Trophoblast cell (in vitro differentiated cells and primary cell): ENCODE data around the gene PRAMEF7.
"Not testable (repeated sequence)": the region's sequence is repeated elsewhere in the genome, so short reads cannot be mapped to it uniquely, and the experiment has no call there.

ENCODE experiments used
- DNase-seq, 2 donors: peaks; one replicate each; pipeline ENCODE4 v3.0.0-alpha.2; 2016
- H2AFZ ChIP-seq: 2 replicates; pipeline ENCODE4 v1.6.1; 2013; ENCODE audit warnings: low read length, moderate library complexity, mild to moderate bottlenecking; ENCODE audit not compliant: insufficient read depth, poor library complexity
- H2AK5ac ChIP-seq: 2 replicates; pipeline ENCODE4 v1.6.1; 2013; ENCODE audit warnings: mild to moderate bottlenecking, low read length
- H2BK120ac ChIP-seq: 2 replicates; pipeline ENCODE4 v1.6.1; 2013; ENCODE audit warnings: low read length, mild to moderate bottlenecking, moderate library complexity; ENCODE audit not compliant: insufficient read depth, poor library complexity
- H2BK12ac ChIP-seq: 2 replicates; pipeline ENCODE4 v1.6.1; 2013; ENCODE audit warnings: mild to moderate bottlenecking, low read length, moderate library complexity
- H2BK5ac ChIP-seq: 2 replicates; pipeline ENCODE4 v1.6.1; 2013; ENCODE audit warnings: low read length, low read depth, moderate library complexity, mild to moderate bottlenecking; ENCODE audit not compliant: poor library complexity
- H3K14ac ChIP-seq: 2 replicates; pipeline ENCODE4 v1.6.1; 2013; ENCODE audit warnings: mild to moderate bottlenecking, low read length
- H3K18ac ChIP-seq: 2 replicates; pipeline ENCODE4 v1.6.1; 2013; ENCODE audit warnings: mild to moderate bottlenecking, low read length
- H3K23ac ChIP-seq: 2 replicates; pipeline ENCODE4 v1.6.1; 2013; ENCODE audit warnings: low read length
- H3K27ac ChIP-seq: 2 replicates; pipeline ENCODE4 v1.5.1; 2013; ENCODE audit warnings: low read depth, mild to moderate bottlenecking, inconsistent platforms, low read length, moderate library complexity
- H3K27me3 ChIP-seq: 2 replicates; pipeline ENCODE4 v1.6.1; 2013; ENCODE audit warnings: inconsistent platforms, mild to moderate bottlenecking, low read length, moderate library complexity; ENCODE audit not compliant: insufficient read depth
- H3K36me3 ChIP-seq, 2 experiments: 1 replicate in 1 of 2; 2 replicates in 1 of 2; pipeline ENCODE4 v1.6.1; 2013; ENCODE audit warnings: low read length in 2 of 2, mild to moderate bottlenecking in 2 of 2, moderate library complexity in 1 of 2; ENCODE audit not compliant: insufficient read depth in 2 of 2, control insufficient read depth in 1 of 2
- H3K4ac ChIP-seq: 2 replicates; pipeline ENCODE4 v1.6.1; 2013; ENCODE audit warnings: low read depth, mild to moderate bottlenecking, low read length, moderate library complexity
- H3K4me1 ChIP-seq, 2 experiments: 1 replicate in 1 of 2; 2 replicates in 1 of 2; pipeline ENCODE4 v1.6.1; 2013; ENCODE audit warnings: low read length in 2 of 2, mild to moderate bottlenecking in 2 of 2, moderate library complexity in 1 of 2; ENCODE audit not compliant: insufficient read depth in 2 of 2, control insufficient read depth in 1 of 2
- H3K4me2 ChIP-seq: 2 replicates; pipeline ENCODE4 v1.6.1; 2013; ENCODE audit warnings: inconsistent platforms, mild to moderate bottlenecking, low read length, moderate library complexity
- H3K4me3 ChIP-seq: 2 replicates; pipeline ENCODE4 v1.5.1; 2013; ENCODE audit warnings: mild to moderate bottlenecking, low read depth, low read length, inconsistent platforms
- H3K79me1 ChIP-seq: one replicate; pipeline ENCODE4 v1.6.1; 2013; ENCODE audit warnings: low read length
- H3K79me2 ChIP-seq: 2 replicates; pipeline ENCODE4 v1.6.1; 2013; ENCODE audit warnings: low read length, mild to moderate bottlenecking; ENCODE audit not compliant: control insufficient read depth, insufficient read depth, poor library complexity
- H3K9ac ChIP-seq: 2 replicates; pipeline ENCODE4 v1.6.1; 2013; ENCODE audit warnings: mild to moderate bottlenecking, low read length
- H3K9me3 ChIP-seq: 2 replicates; pipeline ENCODE4 v1.6.1; 2013; ENCODE audit warnings: low read depth, mild to moderate bottlenecking, control low read depth, inconsistent platforms, low read length; ENCODE audit not compliant: insufficient read depth
- H4K12ac ChIP-seq: 2 replicates; pipeline ENCODE4 v1.6.1; 2013; ENCODE audit warnings: low read depth, mild to moderate bottlenecking, low read length, moderate library complexity
- H4K8ac ChIP-seq: 2 replicates; pipeline ENCODE4 v1.6.1; 2013; ENCODE audit warnings: low read depth, mild to moderate bottlenecking, low read length, moderate library complexity
- H4K91ac ChIP-seq: one replicate; pipeline ENCODE4 v1.6.1; 2013; ENCODE audit warnings: low read depth, mild to moderate bottlenecking, low read length, moderate library complexity
- WGBS: extraction: QIAGEN DNeasy Blood & Tissue Kit; methylation state at CpG from one replicate; pipeline ENCODE4 v1.1.7; 2013; ENCODE audit warnings: missing lambda C conversion rate; ENCODE audit not compliant: insufficient read length, insufficient coverage; ENCODE audit errors: extremely low coverage; 5-methylcytosine and 5-hydroxymethylcytosine counted together

Gene PRAMEF7

GRCh38 chr1:12899186-12899585, 17.2 kb upstream of the PRAMEF7 start:
- H2AK5ac ChIP-seq, H3K27ac ChIP-seq, H3K9me3 ChIP-seq, H3K9ac ChIP-seq, H3K14ac ChIP-seq, H3K18ac ChIP-seq, H3K79me1 ChIP-seq, H3K23ac ChIP-seq, H4K8ac ChIP-seq, H3K4me3 ChIP-seq, H2BK120ac ChIP-seq, H3K4ac ChIP-seq, H3K4me2 ChIP-seq, H2AFZ ChIP-seq, DNase-seq, H2BK5ac ChIP-seq, H3K36me3 ChIP-seq, H4K12ac ChIP-seq, H2BK12ac ChIP-seq, H4K91ac ChIP-seq, H3K4me1 ChIP-seq, H3K79me2 ChIP-seq, H3K27me3 ChIP-seq: not testable (repeated sequence)

GRCh38 chr1:12903793-12904572, 12.4 kb upstream of the PRAMEF7 start:
- H3K9me3 ChIP-seq, H3K9ac ChIP-seq, H3K27me3 ChIP-seq, H3K27ac ChIP-seq, H2BK12ac ChIP-seq, H3K4me1 ChIP-seq, H4K8ac ChIP-seq, H3K4ac ChIP-seq, H3K4me3 ChIP-seq, H4K91ac ChIP-seq, H3K14ac ChIP-seq, H4K12ac ChIP-seq, H3K79me2 ChIP-seq, H2AFZ ChIP-seq, H2AK5ac ChIP-seq, H2BK5ac ChIP-seq, H3K36me3 ChIP-seq, H3K4me2 ChIP-seq, H3K79me1 ChIP-seq, H3K18ac ChIP-seq, H3K23ac ChIP-seq, H2BK120ac ChIP-seq, DNase-seq: not testable (repeated sequence)
- no CpG with 5 or more reads among the region's 5 CpGs for WGBS

GRCh38 chr1:12921749-12922148, 5.3 kb downstream of the PRAMEF7 start:
- no CpG with 5 or more reads among the region's 2 CpGs for WGBS
- H2BK5ac ChIP-seq, H2BK120ac ChIP-seq, H3K9ac ChIP-seq, H3K4me3 ChIP-seq, H2AFZ ChIP-seq, H4K12ac ChIP-seq, H3K4me2 ChIP-seq, H2AK5ac ChIP-seq, H3K79me2 ChIP-seq, H3K18ac ChIP-seq, H3K36me3 ChIP-seq, H3K4me1 ChIP-seq, H2BK12ac ChIP-seq, H3K9me3 ChIP-seq, H3K79me1 ChIP-seq, H3K27me3 ChIP-seq, H3K4ac ChIP-seq, H4K8ac ChIP-seq, H3K14ac ChIP-seq, H3K27ac ChIP-seq, H4K91ac ChIP-seq, H3K23ac ChIP-seq: not testable (repeated sequence)
- DNase-seq: peak in 1 of 2 donors; percentile 0

- not testable (repeated sequence) for DNase-seq, H3K14ac ChIP-seq, H3K9me3 ChIP-seq, H4K91ac ChIP-seq, H3K27ac ChIP-seq, H4K12ac ChIP-seq, H3K79me1 ChIP-seq, H3K18ac ChIP-seq, H3K27me3 ChIP-seq, H2BK5ac ChIP-seq, H2AFZ ChIP-seq, H3K79me2 ChIP-seq, H2BK120ac ChIP-seq, H3K4me2 ChIP-seq, H3K4ac ChIP-seq, H4K8ac ChIP-seq, H3K23ac ChIP-seq, H2AK5ac ChIP-seq, H3K36me3 ChIP-seq, H2BK12ac ChIP-seq, H3K4me3 ChIP-seq, H3K9ac ChIP-seq, H3K4me1 ChIP-seq
- WGBS: no CpG with 5 or more reads among the region's 5 CpGs
Observed at GRCh38 chr1:12924368-12924767, 8.0 kb downstream of the PRAMEF7 start.
